Nephron progenitor cell (in vitro differentiated cells): ENCODE results near the gene CYBA.

Source experiments
- DNase-seq: peaks from one replicate; pipeline ENCODE4 v3.0.0; 2021
- H3K27ac Mint-ChIP-seq: 2 replicates; pipeline ENCODE4 v1.8.0; 2021; ENCODE audit warnings: mild to moderate bottlenecking, moderate library complexity, mixed read lengths
- H3K27me3 Mint-ChIP-seq: 2 replicates; pipeline ENCODE4 v1.8.0; 2021; ENCODE audit warnings: mild to moderate bottlenecking, low read depth, mixed read lengths; ENCODE audit not compliant: poor library complexity
- H3K36me3 Mint-ChIP-seq: 2 replicates; pipeline ENCODE4 v1.8.0; 2021; ENCODE audit warnings: low read depth, mixed read lengths
- H3K4me1 Mint-ChIP-seq: 2 replicates; pipeline ENCODE4 v1.8.0; 2021; ENCODE audit warnings: mixed read lengths
- H3K4me3 Mint-ChIP-seq: 2 replicates; pipeline ENCODE4 v1.8.0; 2021; ENCODE audit warnings: mild to moderate bottlenecking, moderate library complexity, mixed read lengths
- H3K9me3 Mint-ChIP-seq: 2 replicates; pipeline ENCODE4 v1.8.0; 2021; ENCODE audit warnings: mild to moderate bottlenecking, moderate library complexity, mixed read lengths
- TF ChIP-seq, protein P1 (sequence below): fragments of 200-600 bp; sonication (generic); IDR thresholded peaks from 2 replicates; pipeline ENCODE4 v1.5.0; 2021; ENCODE audit warnings: antibody characterized with exemption

Gene CYBA

DNA sequence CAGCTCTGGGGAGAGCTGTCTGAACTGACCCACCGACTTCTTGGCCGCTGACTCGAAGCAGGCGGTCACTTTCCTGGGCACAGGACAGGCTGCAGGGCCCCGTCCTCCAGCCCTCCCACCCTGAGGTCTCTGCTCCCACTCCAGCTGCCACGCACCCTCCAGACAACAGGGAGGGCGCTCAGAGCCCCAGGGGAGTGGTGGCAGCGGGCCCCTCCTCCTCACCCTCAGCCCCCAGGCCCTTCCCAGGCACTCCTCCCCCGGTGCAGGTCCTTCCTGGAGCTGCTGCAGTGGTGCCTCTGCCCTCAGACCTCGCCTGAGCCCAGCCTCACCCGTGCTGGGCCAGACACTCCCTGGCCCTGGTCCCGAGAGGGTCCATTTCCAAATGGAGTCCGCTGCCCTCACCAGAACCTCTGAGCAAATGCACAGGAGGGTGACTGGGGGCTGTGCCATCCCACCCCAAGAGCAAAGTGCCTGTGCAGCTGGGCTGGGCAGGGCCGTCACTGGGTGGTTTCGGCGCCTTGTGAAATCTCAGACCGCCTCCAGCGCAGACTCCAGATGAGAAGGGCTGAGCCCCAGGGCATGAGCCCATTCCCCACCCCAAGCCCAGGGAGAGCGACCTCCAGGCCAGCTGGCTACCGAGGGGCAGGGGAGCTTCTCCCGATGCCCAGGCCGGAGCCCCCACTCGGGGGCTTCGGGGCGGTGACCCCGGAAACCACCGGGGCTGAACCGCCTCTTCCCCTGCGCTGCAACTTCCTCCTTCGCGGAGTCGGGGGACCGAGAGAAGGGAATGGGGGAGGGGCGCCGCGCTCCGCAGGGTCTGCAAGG is 717 bp downstream of the CYBA start:
- H3K36me3 Mint-ChIP-seq = peaks cover 6% of the 10 kb centered on the region
- TF ChIP-seq, protein P1, sequence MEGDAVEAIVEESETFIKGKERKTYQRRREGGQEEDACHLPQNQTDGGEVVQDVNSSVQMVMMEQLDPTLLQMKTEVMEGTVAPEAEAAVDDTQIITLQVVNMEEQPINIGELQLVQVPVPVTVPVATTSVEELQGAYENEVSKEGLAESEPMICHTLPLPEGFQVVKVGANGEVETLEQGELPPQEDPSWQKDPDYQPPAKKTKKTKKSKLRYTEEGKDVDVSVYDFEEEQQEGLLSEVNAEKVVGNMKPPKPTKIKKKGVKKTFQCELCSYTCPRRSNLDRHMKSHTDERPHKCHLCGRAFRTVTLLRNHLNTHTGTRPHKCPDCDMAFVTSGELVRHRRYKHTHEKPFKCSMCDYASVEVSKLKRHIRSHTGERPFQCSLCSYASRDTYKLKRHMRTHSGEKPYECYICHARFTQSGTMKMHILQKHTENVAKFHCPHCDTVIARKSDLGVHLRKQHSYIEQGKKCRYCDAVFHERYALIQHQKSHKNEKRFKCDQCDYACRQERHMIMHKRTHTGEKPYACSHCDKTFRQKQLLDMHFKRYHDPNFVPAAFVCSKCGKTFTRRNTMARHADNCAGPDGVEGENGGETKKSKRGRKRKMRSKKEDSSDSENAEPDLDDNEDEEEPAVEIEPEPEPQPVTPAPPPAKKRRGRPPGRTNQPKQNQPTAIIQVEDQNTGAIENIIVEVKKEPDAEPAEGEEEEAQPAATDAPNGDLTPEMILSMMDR = no peak
- H3K9me3 Mint-ChIP-seq = no peaks in the 10 kb centered on the region
- H3K27me3 Mint-ChIP-seq = peaks cover 5% of the 10 kb centered on the region
- peaks cover 17% of the 10 kb centered on the region for H3K4me1 Mint-ChIP-seq
- no peak overlapping the region for H3K27ac Mint-ChIP-seq
- H3K4me3 Mint-ChIP-seq = peak overlapping the region; percentile 86
- DNase-seq = peak; percentile 68

DNA sequence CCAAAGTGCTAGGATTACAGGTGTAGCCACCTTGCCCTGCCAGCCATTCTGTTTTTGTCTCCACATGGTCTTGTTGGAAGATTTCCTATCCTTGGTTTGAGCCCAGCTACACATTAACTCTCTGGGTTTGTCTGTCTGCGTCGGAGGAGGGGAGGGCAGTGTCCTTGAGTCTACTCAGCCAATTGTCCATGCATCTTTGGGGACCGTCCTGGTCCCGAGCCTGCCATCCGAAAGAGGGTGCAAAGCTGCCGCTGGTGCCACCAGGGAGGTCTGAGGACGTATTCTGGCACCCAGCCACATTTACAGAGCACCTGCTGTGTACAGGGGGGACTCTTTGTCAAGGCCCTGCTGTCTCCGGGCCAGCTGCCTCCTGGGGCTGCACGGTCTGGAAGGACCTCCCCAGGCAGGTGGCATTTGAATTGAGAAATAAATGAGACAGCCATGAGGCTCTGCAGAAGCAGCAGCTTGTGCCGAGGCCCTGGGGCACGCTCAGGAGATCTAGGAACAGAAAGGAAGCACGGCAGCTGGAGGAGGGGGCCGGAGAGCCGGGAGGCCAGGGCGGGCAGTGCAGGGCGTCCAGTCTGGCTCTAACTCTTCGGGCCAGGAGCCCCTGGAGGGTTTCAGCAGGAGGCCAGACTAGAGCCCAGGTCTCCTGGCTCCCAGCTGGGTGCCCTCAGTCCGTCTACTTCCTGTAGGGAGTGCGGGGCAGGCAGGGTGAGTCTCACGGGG is 1.5 kb downstream of the CYBA start:
- TF ChIP-seq, protein P1 = no peak
- H3K4me3 Mint-ChIP-seq = peak overlapping the region; percentile 86
- H3K9me3 Mint-ChIP-seq = no peaks in the 10 kb centered on the region

GRCh38 chr16:88647178-88648070 is 3.4 kb downstream of the CYBA start:
- TF ChIP-seq, protein P1 = no peak
- H3K4me1 Mint-ChIP-seq = peaks cover 23% of the 10 kb centered on the region

More for the DNA sequence above, 1.5 kb downstream of the CYBA start:
- no peak overlapping the region for H3K27ac Mint-ChIP-seq
- H3K4me1 Mint-ChIP-seq = peaks cover 23% of the 10 kb centered on the region
- peaks cover 7% of the 10 kb centered on the region for H3K27me3 Mint-ChIP-seq
- H3K36me3 Mint-ChIP-seq = peaks cover 12% of the 10 kb centered on the region
- DNase-seq = no peak

DNA sequence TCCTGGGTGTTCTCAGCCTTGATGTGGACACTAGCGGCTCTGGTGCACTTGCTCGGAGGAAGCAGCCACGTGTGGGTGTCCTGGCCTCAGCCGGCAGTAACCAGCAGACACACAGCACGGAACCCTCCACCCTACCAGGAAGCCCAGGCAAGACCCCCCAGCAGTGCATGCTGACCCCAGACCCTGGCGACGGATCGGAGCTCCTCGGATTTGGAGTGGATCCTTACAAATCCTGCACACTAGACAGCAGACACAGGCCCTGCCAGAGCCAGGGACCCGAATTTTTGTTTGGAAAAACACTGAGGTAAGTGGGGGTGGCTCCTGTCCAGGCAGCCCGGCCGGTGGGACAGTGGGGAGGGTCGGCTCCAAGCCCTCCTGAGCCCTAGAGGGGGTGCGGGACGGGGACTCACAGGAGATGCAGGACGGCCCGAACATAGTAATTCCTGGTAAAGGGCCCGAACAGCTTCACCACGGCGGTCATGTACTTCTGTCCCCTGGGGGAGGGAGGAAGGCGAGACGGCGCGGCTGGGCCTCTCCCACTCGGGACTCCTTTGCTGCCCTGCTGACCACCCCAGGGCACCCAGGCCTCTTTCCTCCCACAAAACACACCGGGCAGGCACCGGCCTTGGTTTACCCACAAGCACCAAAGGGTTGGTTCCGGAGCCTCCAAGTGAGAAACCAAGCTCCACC is 4.4 kb downstream of the CYBA start:
- no peak for DNase-seq
- Mint-ChIP-seq H3K36me3 (peaks cover 17% of the 10 kb centered on the region), H3K4me3 (no peak overlapping the region), H3K27me3 (peaks cover 8% of the 10 kb centered on the region), H3K9me3 (no peaks in the 10 kb centered on the region), H3K27ac (no peak overlapping the region), H3K4me1 (peaks cover 21% of the 10 kb centered on the region)
- TF ChIP-seq, protein P1 = no peak

More at GRCh38 chr16:88647178-88648070, 3.4 kb downstream of the CYBA start:
- Mint-ChIP-seq H3K27ac (no peak overlapping the region), H3K4me3 (no peak overlapping the region), H3K27me3 (peaks cover 8% of the 10 kb centered on the region), H3K36me3 (peaks cover 17% of the 10 kb centered on the region), H3K9me3 (no peaks in the 10 kb centered on the region)
- no peak for DNase-seq

DNA sequence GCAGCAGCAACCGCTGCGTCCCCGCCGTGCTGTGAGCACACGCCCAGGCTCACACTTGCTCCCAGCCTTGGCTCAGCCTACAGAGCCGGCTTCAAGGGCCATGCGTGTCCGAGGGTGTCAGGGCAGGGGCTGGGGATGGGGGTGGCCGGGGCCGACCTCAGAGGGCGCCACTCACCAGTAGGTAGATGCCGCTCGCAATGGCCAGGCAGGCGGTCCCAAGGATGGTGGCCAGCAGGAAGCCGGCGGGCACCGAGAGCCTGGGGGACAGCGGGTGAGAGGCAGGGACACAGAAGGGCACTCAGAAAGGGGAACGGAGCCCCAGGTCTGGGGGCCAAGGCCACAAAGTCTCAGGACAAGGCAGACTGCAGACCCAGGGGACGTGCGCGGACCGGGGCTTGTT is 4.9 kb downstream of the CYBA start:
- H3K36me3 Mint-ChIP-seq = peaks cover 17% of the 10 kb centered on the region
- H3K4me3 Mint-ChIP-seq = no peak overlapping the region
- H3K9me3 Mint-ChIP-seq = no peaks in the 10 kb centered on the region
- H3K27ac Mint-ChIP-seq = no peak overlapping the region
- TF ChIP-seq, protein P1 = no peak
- H3K27me3 Mint-ChIP-seq = peaks cover 12% of the 10 kb centered on the region
- H3K4me1 Mint-ChIP-seq = peaks cover 17% of the 10 kb centered on the region
- no peak for DNase-seq
